Naive thymus-derived CD4-positive, alpha-beta T cell (primary cell): ENCODE measurements around the gene GUK1. TPM values are rescaled to one million over a fixed set of nuclear protein-coding genes. Genes with fewer than 3 reads are reported as not detected.
A peak's percentile ranks its signal among the peaks of the same experiment; 100 is the strongest.
"Not testable (repeated sequence)": the region's sequence is repeated elsewhere in the genome, so short reads cannot be mapped to it uniquely, and the experiment has no call there.

Experiments
- ATAC-seq: fragments of 150-1000 bp; cut with Tn5 transposase; 2 replicates; pipeline ENCODE4 v1.10.0; 2021; ENCODE audit warnings: mild to moderate bottlenecking, moderate library complexity
- CTCF ChIA-PET: fragments of 350-600 bp; sonication (Branson Sonifier 250); formaldehyde crosslinking; loops from one replicate; lab custom pipeline; 2021; ENCODE audit warnings: antibody characterized with exemption; lab: Charles Lee
- POLR2A ChIA-PET: fragments of 350-600 bp; sonication (Branson Sonifier 250); formaldehyde crosslinking; loops from one replicate; lab custom pipeline; 2021; ENCODE audit warnings: antibody characterized with exemption, inconsistent platforms; lab: Charles Lee
- DNase-seq, 9 donors: peaks; one replicate each; pipeline versions ENCODE4 v3.0.0 to v3.0.0-alpha.2; 2020 to 2022; ENCODE audit warnings: mixed read lengths in 1 of 9
- H3K27ac ChIP-seq: one replicate; pipeline ENCODE4 v1.7.0; 2013; ENCODE audit warnings: mild to moderate bottlenecking, low read depth, low read length, moderate library complexity
- H3K27me3 ChIP-seq, 2 donors: one replicate each; pipeline ENCODE4 v1.7.0; 2013; ENCODE audit warnings: low read length in 2 of 2, mild to moderate bottlenecking in 2 of 2, moderate library complexity in 2 of 2; ENCODE audit not compliant: control insufficient read depth in 2 of 2, insufficient read depth in 2 of 2
- H3K36me3 ChIP-seq, 3 experiments: 1 replicate in 2 of 3; 2 replicates in 1 of 3; pipeline ENCODE4 v1.7.0; 2013; ENCODE audit warnings: low read length in 3 of 3, mild to moderate bottlenecking in 3 of 3, moderate library complexity in 1 of 3; ENCODE audit not compliant: insufficient read depth in 3 of 3, control insufficient read depth in 2 of 3
- H3K4me1 ChIP-seq, 2 donors: one replicate each; pipeline ENCODE4 v1.7.0; 2013; ENCODE audit warnings: low read length in 2 of 2, mild to moderate bottlenecking in 2 of 2, moderate library complexity in 1 of 2; ENCODE audit not compliant: control insufficient read depth in 2 of 2, insufficient read depth in 2 of 2
- H3K4me3 ChIP-seq: 2 replicates; pipeline ENCODE4 v1.7.0; 2013; ENCODE audit warnings: mild to moderate bottlenecking, low read length
- H3K9me3 ChIP-seq, 3 experiments: 1 replicate in 2 of 3; 2 replicates in 1 of 3; pipeline ENCODE4 v1.7.0; 2013; ENCODE audit warnings: low read length in 3 of 3; ENCODE audit not compliant: control insufficient read depth in 2 of 3
- H3K27ac Mint-ChIP-seq, 9 donors: one replicate each; pipeline ENCODE4 v1.8.0; 2020 to 2022; ENCODE audit warnings: mixed read lengths in 9 of 9, mild to moderate bottlenecking in 8 of 9, moderate library complexity in 5 of 9, inconsistent platforms in 2 of 9
- H3K27me3 Mint-ChIP-seq, 5 donors: one replicate each; pipeline ENCODE4 v1.8.0; 2021 to 2022; ENCODE audit warnings: mixed read lengths in 5 of 5, mild to moderate bottlenecking in 1 of 5
- H3K36me3 Mint-ChIP-seq, 5 donors: one replicate each; pipeline ENCODE4 v1.8.0; 2020 to 2022; ENCODE audit warnings: mixed read lengths in 5 of 5, mild to moderate bottlenecking in 3 of 5, inconsistent platforms in 1 of 5
- H3K4me1 Mint-ChIP-seq, 7 donors: one replicate each; pipeline ENCODE4 v1.8.0; 2020 to 2022; ENCODE audit warnings: mixed read lengths in 7 of 7, mild to moderate bottlenecking in 3 of 7, inconsistent platforms in 1 of 7
- H3K4me3 Mint-ChIP-seq, 10 donors: one replicate each; pipeline ENCODE4 v1.8.0; 2020 to 2022; ENCODE audit warnings: mild to moderate bottlenecking in 10 of 10, mixed read lengths in 10 of 10, moderate library complexity in 6 of 10, inconsistent platforms in 2 of 10
- H3K9me3 Mint-ChIP-seq, 11 donors: one replicate each; pipeline ENCODE4 v1.8.0; 2020 to 2022; ENCODE audit warnings: mixed read lengths in 11 of 11, mild to moderate bottlenecking in 4 of 11, inconsistent platforms in 1 of 11, moderate library complexity in 1 of 11
- intact Hi-C, 2 donors: fragments of 100-400 bp; cut with micrococcal nuclease; formaldehyde crosslinking; loops; one replicate each; pipeline ENCODE4 v1.15.1; 2023
- polyA plus RNA-seq, 2 donors: library from polyadenylated mRNA; unstranded; fragments of 300-500 nt; fragmentation: Illumina TruSeq; gene quantifications; one replicate each; pipeline ENCODE4 v1.2.3, GENCODE V29; 2021
- total RNA-seq, 6 experiments: library from RNA in 5 of 6; stranded (reverse) in 5 of 6; gene quantifications; 1 replicate in 5 of 6; 2 replicates in 1 of 6; pipeline ENCODE4 v1.2.3 and lab custom pipeline; 2021 to 2026

Gene GUK1
- total and polyA plus RNA-seq, 7 experiments from 2014 or later: 145 to 315 (median 279) TPM

GRCh38 chr1:228172591-228173527, 32.8 kb downstream of the GUK1 start:
- DNase-seq (no peak), ATAC-seq (no peak)
- H3K4me3 ChIP-seq: no peak overlapping the region
- ChIA-PET POLR2A (no interaction called here), CTCF (no interaction called here)
- no peaks in the 10 kb centered on the region for H3K27me3 ChIP-seq
- no peaks in the 10 kb centered on the region for H3K9me3 ChIP-seq
- H3K4me1 ChIP-seq: peaks cover 0 to 3% of the 10 kb centered on the region in 2 donors
- intact Hi-C loops: no loop called here
- H3K27ac Mint-ChIP-seq: peak overlapping the region in 5 of 9 donors; percentile 20 to 69 (median 44)
- H3K27me3 Mint-ChIP-seq: no peaks in the 10 kb centered on the region
- peaks cover 0 to 47% (median 5%) of the 10 kb centered on the region in 3 experiments for H3K36me3 ChIP-seq
- peak overlapping the region; percentile 0 for H3K27ac ChIP-seq
- H3K9me3 Mint-ChIP-seq: no peaks in the 10 kb centered on the region
- H3K4me3 Mint-ChIP-seq: no peak overlapping the region
- H3K4me1 Mint-ChIP-seq: peaks cover 6 to 26% (median 19%) of the 10 kb centered on the region in 7 donors
- H3K36me3 Mint-ChIP-seq: peaks cover 0 to 3% (median 0%) of the 10 kb centered on the region in 5 donors

GRCh38 chr1:228173528-228174481, 33.7 kb downstream of the GUK1 start:
- H3K4me3 ChIP-seq, CTCF ChIA-PET, H3K36me3 Mint-ChIP-seq, H3K4me1 ChIP-seq, H3K9me3 ChIP-seq, H3K27me3 ChIP-seq, H3K4me3 Mint-ChIP-seq, H3K27me3 Mint-ChIP-seq, H3K9me3 Mint-ChIP-seq: not testable (repeated sequence)
- POLR2A ChIA-PET: interaction anchor here (0.7 to 1.3 kb wide), 2 partner anchors 9 to 965 kb away, joined by 3 to 4 read pairs; partner anchors contain the start of gene IBA57
- Mint-ChIP-seq H3K27ac (peak overlapping the region in 1 of 9 donors; percentile 5), H3K4me1 (peaks cover 3 to 27% (median 14%) of the 10 kb centered on the region in 7 donors)
- intact Hi-C loops: loop anchor here in 1 of 2 donors (1.0 to 2.0 kb wide), 3 partner anchors 8 to 102 kb away; no protein-coding TSS in a partner anchor
- DNase-seq (peak in 5 of 9 donors; percentile 25 to 59 (median 29)), ATAC-seq (peak; percentile 69)
- Histone ChIP-seq H3K36me3 (peaks cover 0 to 42% (median 5%) of the 10 kb centered on the region in 3 experiments), H3K27ac (peak overlapping the region; percentile 0)

GRCh38 chr1:228174482-228175315, 34.6 kb downstream of the GUK1 start:
- ATAC-seq: peak; percentile 78
- Mint-ChIP-seq H3K9me3 (no peaks in the 10 kb centered on the region), H3K4me1 (peaks cover 3 to 19% (median 10%) of the 10 kb centered on the region in 7 donors), H3K27me3 (no peaks in the 10 kb centered on the region), H3K27ac (peak overlapping the region in 1 of 9 donors; percentile 67), H3K36me3 (peaks cover 0 to 5% (median 0%) of the 10 kb centered on the region in 5 donors), H3K4me3 (no peak overlapping the region)
- Histone ChIP-seq H3K4me3 (no peak overlapping the region), H3K27me3 (no peaks in the 10 kb centered on the region), H3K36me3 (peaks cover 0 to 36% (median 5%) of the 10 kb centered on the region in 3 experiments), H3K9me3 (no peaks in the 10 kb centered on the region), H3K4me1 (no peaks in the 10 kb centered on the region), H3K27ac (no peak overlapping the region)
- peak in 5 of 9 donors; percentile 24 to 58 (median 34) for DNase-seq
- intact Hi-C loops: loop anchor here in 1 of 2 donors (1.0 to 2.0 kb wide), 3 partner anchors 8 to 102 kb away; no protein-coding TSS in a partner anchor
- ChIA-PET CTCF (no interaction called here), POLR2A (interaction anchor here (0.7 to 1.3 kb wide), 3 partner anchors 10 to 964 kb away, joined by 3 to 4 read pairs (median 3); partner anchors contain the start of gene IBA57)

- H3K9me3 Mint-ChIP-seq: no peaks in the 10 kb centered on the region
- Histone ChIP-seq H3K36me3 (peaks cover 0 to 32% (median 5%) of the 10 kb centered on the region in 3 experiments), H3K27ac (no peak overlapping the region), H3K4me1 (no peaks in the 10 kb centered on the region), H3K4me3 (no peak overlapping the region), H3K27me3 (no peaks in the 10 kb centered on the region), H3K9me3 (no peaks in the 10 kb centered on the region)
- no peaks in the 10 kb centered on the region for H3K27me3 Mint-ChIP-seq
- CTCF ChIA-PET: interaction anchor here (1.0 kb wide), 1 partner anchor 100 kb away, joined by 3 read pairs; no protein-coding TSS in a partner anchor
- peaks cover 0 to 5% (median 0%) of the 10 kb centered on the region in 5 donors for H3K36me3 Mint-ChIP-seq
- ATAC-seq (no peak), DNase-seq (no peak)
- peak overlapping the region in 1 of 9 donors; percentile 67 for H3K27ac Mint-ChIP-seq
- H3K4me1 Mint-ChIP-seq: peaks cover 1 to 18% (median 8%) of the 10 kb centered on the region in 7 donors
- intact Hi-C loops: loop anchor here in 1 of 2 donors (2.0 kb wide), 1 partner anchor 37 kb away; no protein-coding TSS in a partner anchor
- POLR2A ChIA-PET: interaction anchor here (0.7 to 1.3 kb wide), 2 partner anchors 10 to 25 kb away, joined by 3 to 4 read pairs; partner anchors contain the start of gene IBA57
- no peak overlapping the region for H3K4me3 Mint-ChIP-seq
Observed at GRCh38 chr1:228175316-228176023, 35.4 kb downstream of the GUK1 start.

- Mint-ChIP-seq H3K36me3 (peaks cover 0 to 5% (median 0%) of the 10 kb centered on the region in 5 donors), H3K27ac (peak overlapping the region in 1 of 9 donors; percentile 14), H3K27me3 (no peaks in the 10 kb centered on the region), H3K4me1 (peaks cover 0 to 18% (median 6%) of the 10 kb centered on the region in 7 donors), H3K9me3 (no peaks in the 10 kb centered on the region), H3K4me3 (no peak overlapping the region)
- Histone ChIP-seq H3K4me3 (no peak overlapping the region), H3K36me3 (peaks cover 0 to 30% (median 5%) of the 10 kb centered on the region in 3 experiments), H3K9me3 (no peaks in the 10 kb centered on the region), H3K27ac (no peak overlapping the region), H3K27me3 (no peaks in the 10 kb centered on the region), H3K4me1 (no peaks in the 10 kb centered on the region)
- DNase-seq (no peak), ATAC-seq (no peak)
- intact Hi-C loops: no loop called here
- CTCF ChIA-PET: interaction anchor here (1.0 kb wide), 1 partner anchor 99 kb away, joined by 3 read pairs; no protein-coding TSS in a partner anchor
- POLR2A ChIA-PET: no interaction called here
Observed at GRCh38 chr1:228176024-228176395, 35.9 kb downstream of the GUK1 start.
